GM18870 (cell line): ENCODE data around the gene ADGRG7.
A peak's percentile ranks its signal among the peaks of the same experiment; 100 is the strongest.

Experiments used
- ATAC-seq: cut with Tn5 transposase; IDR thresholded peaks from one replicate; pipeline ENCODE4 v1.9.1; 2021; ENCODE audit warnings: moderate library complexity; ENCODE audit not compliant: unreplicated experiment

ADGRG7 gene

DNA sequence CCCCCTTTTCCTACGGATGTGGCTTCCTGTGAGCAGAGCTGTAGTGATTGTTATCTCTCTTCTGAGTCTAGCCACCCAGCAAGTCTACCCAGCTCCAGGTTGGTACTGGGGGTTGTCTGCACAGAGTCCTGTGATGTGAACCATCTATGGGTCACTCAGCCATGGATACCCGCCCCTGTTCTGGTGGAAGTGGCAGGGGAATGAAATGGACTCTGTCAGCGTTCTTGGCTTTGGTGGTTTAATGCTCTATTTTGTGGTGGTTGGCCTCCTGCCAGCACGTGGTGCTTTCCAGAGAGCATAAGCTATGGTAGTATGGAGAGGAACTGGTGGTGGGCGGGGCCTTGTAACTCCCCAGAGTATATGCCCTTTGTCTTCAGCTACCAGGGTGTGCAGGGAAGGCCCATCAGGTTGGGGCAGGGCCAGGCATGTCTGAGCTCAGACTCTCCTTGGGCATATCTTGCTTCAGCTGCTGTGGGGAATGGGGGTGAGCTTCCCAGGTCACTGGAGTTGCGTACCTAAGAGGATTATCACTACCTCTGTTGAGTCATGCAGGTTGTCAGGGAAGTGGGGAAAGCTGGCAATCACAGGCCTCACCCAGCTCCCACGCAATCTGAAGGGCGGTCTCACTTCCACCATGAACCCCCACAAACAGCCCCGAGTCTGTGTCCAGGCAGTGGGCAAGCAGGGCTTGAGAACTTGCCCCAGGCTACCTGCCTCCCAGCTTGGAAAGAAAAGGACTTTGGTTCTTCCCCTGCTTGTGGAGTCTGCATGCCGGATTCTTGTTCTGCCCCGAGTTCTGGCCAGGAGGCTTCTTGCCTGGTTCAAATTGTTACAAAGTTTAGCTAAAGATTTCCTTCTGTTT lies 9.0 kb upstream of the ADGRG7 start:
- no peak for ATAC-seq

- peak; percentile 24 for ATAC-seq
Observed at GRCh38 chr3:100602506-100603444, 6.6 kb upstream of the ADGRG7 start.

DNA sequence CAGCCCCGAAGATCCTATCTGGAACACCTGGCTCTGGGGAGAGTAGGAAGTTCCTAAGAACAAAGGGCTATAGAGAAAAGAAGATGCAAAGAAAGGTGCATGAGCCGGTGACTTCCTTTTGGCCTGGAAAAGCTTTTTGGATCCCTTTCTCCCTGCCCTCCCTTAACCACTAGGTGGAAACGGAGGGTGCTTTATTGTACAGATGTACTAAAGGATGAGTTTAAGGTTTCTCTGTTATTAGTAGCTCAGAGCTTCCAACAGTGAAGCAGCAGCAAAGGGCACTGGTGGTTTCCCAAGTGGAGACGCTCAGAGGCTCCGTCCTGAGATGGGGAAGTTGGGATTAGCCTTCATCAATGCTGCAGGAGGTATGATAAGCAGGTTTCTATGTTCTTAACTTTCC lies 5.9 kb upstream of the ADGRG7 start:
- peak; percentile 30 for ATAC-seq

- ATAC-seq = no peak
Observed at GRCh38 chr3:100605358-100605757, 4.0 kb upstream of the ADGRG7 start.

DNA sequence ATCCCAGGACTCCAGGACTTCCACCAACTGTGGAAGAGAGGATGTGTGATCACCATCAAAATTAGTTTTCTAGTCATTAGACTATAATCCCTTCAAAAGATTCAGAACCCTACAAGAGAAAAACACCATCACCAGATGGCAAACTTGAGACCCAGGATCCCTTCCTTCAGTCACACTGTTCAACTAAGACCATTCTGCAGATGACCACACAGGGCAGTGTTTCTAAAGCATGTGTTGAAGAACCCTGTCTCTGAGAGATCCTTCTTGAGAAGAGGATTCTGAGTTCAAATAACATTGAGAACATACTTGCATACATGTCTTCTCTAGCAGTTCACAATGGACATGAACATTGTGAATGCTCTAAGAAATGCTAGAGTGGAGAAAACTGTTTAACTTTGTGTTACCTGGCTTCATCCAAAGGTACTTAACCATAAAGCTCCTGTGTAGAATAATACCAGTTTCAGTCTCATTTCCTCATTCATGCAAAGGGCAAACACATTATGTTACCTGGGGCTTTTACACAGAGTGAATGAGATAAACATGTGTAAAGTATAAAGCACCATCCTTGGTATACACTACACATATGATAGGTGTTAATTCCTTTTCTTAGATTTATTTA lies 2.4 kb upstream of the ADGRG7 start:
- peak; percentile 83 for ATAC-seq

- no peak for ATAC-seq
Observed at GRCh38 chr3:100609963-100610362, 562 bp downstream of the ADGRG7 start.

- no peak for ATAC-seq
Observed at GRCh38 chr3:100611221-100611620, 1.8 kb downstream of the ADGRG7 start.

DNA sequence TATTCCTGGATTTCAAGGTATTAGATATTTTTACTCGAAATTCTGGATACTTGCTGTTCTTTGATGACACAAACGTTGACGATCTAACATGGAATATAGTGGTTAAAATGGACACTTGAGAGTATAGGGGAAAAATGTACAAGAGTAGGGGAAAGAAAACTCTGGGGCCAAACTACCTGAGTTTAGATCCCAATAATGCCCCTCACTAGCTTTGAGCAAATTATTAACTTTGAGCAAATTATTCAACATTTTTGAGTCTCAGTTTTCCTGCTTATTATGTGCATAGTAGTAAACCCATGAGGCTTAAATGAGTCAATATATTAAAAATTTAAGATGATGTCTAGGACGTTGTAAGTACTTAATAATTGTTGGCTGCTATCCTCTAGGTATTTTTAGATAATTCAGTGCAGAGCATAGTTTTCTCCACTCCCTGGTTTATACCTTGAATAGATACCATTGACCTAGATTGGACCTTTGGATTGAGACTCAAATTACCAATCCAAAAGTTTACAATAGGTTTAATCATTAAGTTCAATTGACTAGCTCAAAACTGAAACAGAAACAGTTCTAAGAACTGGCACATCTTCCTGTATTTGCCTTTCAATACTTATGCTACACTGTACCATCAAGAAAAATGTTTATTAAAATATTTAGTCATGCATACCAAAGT lies 4.5 kb downstream of the ADGRG7 start:
- ATAC-seq = peak; percentile 47

GRCh38 chr3:100614941-100615340 lies 5.5 kb downstream of the ADGRG7 start:
- ATAC-seq = peak; percentile 74

GRCh38 chr3:100615684-100616083 lies 6.3 kb downstream of the ADGRG7 start:
- ATAC-seq = no peak

GRCh38 chr3:100621251-100621650 lies 11.8 kb downstream of the ADGRG7 start:
- ATAC-seq = no peak

DNA sequence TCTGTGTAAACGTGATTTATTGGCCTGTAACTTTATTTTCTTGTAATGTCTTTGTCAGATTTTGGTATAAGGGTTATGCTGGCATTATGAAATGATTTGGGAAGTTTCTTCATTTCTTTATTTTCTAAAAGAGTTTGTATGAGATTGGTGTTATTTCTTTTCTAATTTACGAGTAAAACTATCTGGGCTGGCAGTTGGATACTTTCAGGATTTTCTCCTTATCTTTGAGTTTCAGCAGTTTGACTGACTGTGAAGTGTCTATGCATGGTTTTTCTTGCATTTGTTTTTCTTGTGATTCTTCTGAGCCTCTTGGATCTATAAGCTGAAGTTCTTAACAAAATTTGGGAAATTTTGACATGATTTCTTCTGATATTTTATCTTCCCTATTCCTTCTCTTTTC lies 18.1 kb downstream of the ADGRG7 start:
- no peak for ATAC-seq

GRCh38 chr3:100629421-100630127 lies 20.2 kb downstream of the ADGRG7 start:
- ATAC-seq = no peak

DNA sequence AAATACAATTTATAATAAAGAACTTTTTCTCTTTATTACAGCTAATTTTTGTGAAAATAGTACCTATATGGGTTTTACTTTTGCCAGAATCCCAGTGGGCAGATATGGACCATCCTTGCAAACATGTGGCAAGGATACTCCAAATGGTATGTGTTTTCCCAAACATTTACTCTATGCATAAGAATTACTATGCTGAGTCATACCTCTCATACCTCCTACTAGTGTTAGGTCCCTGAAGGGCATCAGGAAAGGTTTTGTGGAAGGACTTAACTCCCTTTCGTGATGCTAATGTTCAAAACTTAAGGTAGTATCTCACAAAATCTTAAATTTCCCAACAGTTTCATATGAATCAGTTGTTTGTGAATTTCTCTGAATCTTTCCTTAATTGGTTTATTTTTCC lies 21.3 kb downstream of the ADGRG7 start:
- ATAC-seq = no peak

GRCh38 chr3:100631236-100631635 lies 21.8 kb downstream of the ADGRG7 start:
- ATAC-seq = no peak

GRCh38 chr3:100634493-100635272 lies 25.3 kb downstream of the ADGRG7 start:
- ATAC-seq = peak; percentile 39

DNA sequence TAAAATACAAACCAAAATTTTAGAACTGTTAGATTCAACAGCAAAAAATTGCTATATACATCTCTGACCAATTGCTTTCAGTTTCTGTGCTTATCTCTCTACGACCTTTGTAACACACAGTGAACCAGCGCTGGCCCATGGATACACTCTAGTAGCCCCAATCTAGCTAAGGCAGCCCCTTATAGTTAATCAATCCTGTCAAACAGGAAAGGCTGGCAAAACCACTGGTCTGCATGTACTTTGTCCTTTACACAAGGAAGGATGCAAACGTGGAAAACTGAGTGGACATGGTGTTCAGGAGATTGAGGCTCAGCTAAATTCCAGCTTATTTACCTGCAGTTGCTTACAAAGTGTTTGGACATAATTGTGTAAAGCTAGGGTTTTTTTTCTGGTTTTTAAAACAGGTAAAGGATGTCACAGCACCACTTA lies 25.9 kb downstream of the ADGRG7 start:
- ATAC-seq = no peak

DNA sequence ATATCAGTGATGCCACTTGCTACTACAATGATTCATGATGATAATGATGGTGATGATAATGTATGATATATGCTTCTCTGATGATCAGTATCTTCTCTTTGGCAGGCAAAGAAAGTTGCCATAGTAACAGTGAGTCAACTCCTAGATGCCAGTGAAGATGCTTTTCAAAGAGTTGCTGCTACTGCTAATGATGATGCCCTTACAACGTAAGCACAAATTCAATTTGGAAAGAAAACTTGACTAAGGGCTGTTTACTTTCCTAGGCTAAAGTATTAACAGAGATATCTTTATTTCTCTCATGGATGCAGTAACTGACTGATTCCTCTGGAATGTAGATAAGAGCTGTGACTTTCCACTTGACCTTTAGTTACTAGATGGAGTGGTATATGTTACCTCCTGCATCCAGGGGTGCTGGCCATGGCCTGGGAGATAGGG lies 27.8 kb downstream of the ADGRG7 start:
- ATAC-seq = no peak

GRCh38 chr3:100640633-100641032 lies 31.2 kb downstream of the ADGRG7 start:
- no peak for ATAC-seq
